ENCODE data around the gene POU6F2. TPM values are rescaled to one million over a fixed set of nuclear protein-coding genes. Genes with fewer than 3 reads are reported as not detected.

POU6F2 gene
- total RNA-seq, 1 donor from 2014 or later: 9.2 TPM

DNA sequence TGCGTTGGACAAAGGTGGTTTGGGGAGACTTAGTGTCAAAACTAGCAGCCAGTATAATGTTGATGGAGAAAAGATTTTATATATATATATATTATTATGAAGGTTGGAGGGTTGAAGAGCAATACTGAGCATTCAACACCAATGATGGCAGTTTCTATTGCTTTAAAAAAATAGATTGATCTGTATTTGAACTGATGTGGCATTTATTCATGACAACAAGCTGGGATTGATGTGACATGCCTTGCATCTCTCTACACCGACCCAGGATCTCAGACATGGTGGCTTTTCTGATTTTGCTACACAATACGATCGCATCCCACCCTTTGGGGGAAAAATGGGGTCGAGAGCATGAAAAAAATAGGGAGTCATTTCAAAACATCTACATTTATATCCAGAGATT lies 175.4 kb downstream of the POU6F2 start:
- Mint-ChIP-seq H3K27me3 (ENCODE audit: low read depth) (peaks cover 3% of the 10 kb centered on the region), H3K36me3 (no peaks in the 10 kb centered on the region), H3K4me3 (no peak overlapping the region), H3K9me3 (no peaks in the 10 kb centered on the region), H3K4me1 (no peaks in the 10 kb centered on the region), H3K27ac (no peak overlapping the region)
- TF ChIP-seq, protein P1, sequence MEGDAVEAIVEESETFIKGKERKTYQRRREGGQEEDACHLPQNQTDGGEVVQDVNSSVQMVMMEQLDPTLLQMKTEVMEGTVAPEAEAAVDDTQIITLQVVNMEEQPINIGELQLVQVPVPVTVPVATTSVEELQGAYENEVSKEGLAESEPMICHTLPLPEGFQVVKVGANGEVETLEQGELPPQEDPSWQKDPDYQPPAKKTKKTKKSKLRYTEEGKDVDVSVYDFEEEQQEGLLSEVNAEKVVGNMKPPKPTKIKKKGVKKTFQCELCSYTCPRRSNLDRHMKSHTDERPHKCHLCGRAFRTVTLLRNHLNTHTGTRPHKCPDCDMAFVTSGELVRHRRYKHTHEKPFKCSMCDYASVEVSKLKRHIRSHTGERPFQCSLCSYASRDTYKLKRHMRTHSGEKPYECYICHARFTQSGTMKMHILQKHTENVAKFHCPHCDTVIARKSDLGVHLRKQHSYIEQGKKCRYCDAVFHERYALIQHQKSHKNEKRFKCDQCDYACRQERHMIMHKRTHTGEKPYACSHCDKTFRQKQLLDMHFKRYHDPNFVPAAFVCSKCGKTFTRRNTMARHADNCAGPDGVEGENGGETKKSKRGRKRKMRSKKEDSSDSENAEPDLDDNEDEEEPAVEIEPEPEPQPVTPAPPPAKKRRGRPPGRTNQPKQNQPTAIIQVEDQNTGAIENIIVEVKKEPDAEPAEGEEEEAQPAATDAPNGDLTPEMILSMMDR (IDR thresholded peaks at IDR 0.05; ENCODE audit: unreplicated experiment): no peak
- DNase-seq (ENCODE audit: low spot score in 2 of 2, unreplicated experiment in 2 of 2): no peak

DNA sequence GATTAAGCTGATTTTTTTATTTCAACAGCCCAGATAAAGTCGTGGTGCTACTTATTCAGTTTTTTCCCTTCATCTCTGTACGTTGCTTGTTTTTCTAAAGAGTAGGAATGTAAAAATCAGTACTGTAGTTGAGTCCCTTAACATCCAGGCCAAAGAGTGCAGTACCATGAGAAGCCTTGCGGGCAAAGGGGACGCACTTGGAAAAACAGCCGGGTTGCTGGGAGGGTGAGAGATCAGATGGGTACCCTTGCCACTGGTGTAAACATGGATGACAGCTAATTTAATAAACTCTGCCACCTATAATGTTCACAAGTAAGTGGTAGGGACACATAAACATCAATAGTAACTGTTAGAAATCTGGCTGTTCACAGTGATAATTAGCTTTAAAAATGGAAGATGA lies 175.9 kb downstream of the POU6F2 start:
- Mint-ChIP-seq H3K4me3 (no peak overlapping the region), H3K36me3 (no peaks in the 10 kb centered on the region), H3K9me3 (no peaks in the 10 kb centered on the region), H3K27ac (no peak overlapping the region), H3K4me1 (no peaks in the 10 kb centered on the region), H3K27me3 (ENCODE audit: low read depth) (peaks cover 3% of the 10 kb centered on the region)
- TF ChIP-seq, protein P1 (IDR thresholded peaks at IDR 0.05; ENCODE audit: unreplicated experiment): no peak
- DNase-seq (ENCODE audit: low spot score in 2 of 2, unreplicated experiment in 2 of 2): no peak

DNA sequence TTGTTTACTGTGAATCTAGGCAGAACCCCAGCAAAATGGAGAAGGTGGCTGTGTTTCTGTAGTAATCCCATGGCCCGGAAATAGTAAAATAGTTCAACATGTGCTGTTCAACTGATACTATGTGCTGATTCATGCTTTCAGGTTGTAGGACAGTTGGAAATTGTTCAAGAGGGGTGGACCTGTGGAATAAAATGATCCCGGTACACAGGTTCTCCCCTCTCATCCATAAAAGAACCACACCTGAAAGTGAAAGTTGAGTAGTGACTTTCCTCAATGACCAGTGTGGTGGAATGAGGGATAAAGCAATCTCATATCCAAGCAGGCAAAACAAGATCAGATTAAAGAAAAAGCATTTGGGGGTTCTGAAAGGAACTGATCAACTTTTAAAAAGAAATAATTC lies 177.1 kb downstream of the POU6F2 start:
- no peaks in the 10 kb centered on the region for H3K36me3 Mint-ChIP-seq
- H3K27ac Mint-ChIP-seq: no peak overlapping the region

DNA sequence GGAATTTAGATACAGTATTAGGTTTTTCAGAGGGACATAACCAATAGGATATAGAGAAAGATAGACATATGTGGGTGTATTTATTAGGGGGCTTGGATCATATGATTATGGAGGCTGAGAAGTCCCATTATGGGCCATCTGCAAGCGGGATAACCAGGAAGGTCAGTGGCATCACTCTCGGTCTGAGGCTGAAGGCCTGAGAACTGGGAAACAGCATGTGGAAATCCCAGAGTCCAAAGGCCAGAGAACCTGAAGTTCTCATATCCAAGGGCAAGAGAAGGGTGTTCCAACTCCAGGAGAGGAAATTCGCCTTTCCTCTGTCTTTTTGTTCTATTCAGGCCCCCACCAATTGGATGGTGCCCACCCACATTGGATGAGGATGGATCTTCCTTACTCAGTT lies 180.7 kb downstream of the POU6F2 start:
- Mint-ChIP-seq H3K36me3 (no peaks in the 10 kb centered on the region), H3K4me3 (no peak overlapping the region), H3K4me1 (peaks cover 3% of the 10 kb centered on the region), H3K27ac (no peak overlapping the region), H3K9me3 (no peaks in the 10 kb centered on the region), H3K27me3 (ENCODE audit: low read depth) (peaks cover 9% of the 10 kb centered on the region)
- TF ChIP-seq, protein P1 (IDR thresholded peaks at IDR 0.05; ENCODE audit: unreplicated experiment): no peak
- DNase-seq (ENCODE audit: low spot score in 2 of 2, unreplicated experiment in 2 of 2): no peak

More for the DNA sequence above, 177.1 kb downstream of the POU6F2 start:
- TF ChIP-seq, protein P1 (IDR thresholded peaks at IDR 0.05; ENCODE audit: unreplicated experiment): no peak
- Mint-ChIP-seq H3K4me3 (no peak overlapping the region), H3K27me3 (ENCODE audit: low read depth) (peaks cover 3% of the 10 kb centered on the region), H3K4me1 (no peaks in the 10 kb centered on the region), H3K9me3 (no peaks in the 10 kb centered on the region)
- no peak for DNase-seq (ENCODE audit: low spot score in 2 of 2, unreplicated experiment in 2 of 2)

DNA sequence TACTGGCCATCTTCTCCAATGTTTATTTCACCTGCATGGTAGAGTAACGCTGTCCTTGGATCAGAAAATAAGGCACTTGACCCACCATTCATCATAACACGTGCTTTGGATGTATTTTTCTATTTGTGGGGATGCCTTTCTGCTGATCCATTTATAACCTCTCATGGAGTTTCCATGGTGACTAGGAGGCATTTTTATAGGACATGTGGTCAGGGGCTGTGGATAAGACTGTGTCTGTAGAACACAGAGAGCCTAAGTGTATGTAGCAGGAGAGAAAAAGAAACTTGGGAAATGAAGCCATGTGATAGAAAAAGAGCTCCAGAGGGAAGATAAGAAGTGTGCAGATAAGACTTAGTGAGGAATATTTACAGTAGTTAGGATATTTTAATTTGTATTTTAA lies 184.2 kb downstream of the POU6F2 start:
- no peak overlapping the region for H3K4me3 Mint-ChIP-seq
- DNase-seq (ENCODE audit: low spot score in 2 of 2, unreplicated experiment in 2 of 2): no peak
- TF ChIP-seq, protein P1 (IDR thresholded peaks at IDR 0.05; ENCODE audit: unreplicated experiment): no peak

DNA sequence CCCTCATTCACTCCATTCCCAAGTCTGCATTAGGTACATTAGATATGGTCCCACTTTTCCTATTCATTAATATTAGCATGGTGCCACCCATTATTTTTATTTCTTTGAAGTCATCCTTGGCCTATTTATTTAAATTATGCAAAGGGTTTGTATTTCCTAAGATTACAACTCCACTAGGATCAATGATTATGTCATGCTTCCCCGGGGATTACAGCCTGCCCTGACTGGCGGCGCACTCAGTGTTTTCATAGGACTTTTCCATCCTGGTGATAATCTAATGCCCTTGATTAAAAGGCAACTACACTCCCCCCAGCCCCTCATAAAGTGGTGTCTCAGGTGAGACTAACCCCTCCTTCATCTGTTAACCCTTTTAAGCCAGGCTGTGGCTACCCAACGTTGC lies 187.2 kb downstream of the POU6F2 start:
- no peak overlapping the region for H3K4me3 Mint-ChIP-seq
- peaks cover 3% of the 10 kb centered on the region for H3K4me1 Mint-ChIP-seq
- no peaks in the 10 kb centered on the region for H3K36me3 Mint-ChIP-seq
- no peak overlapping the region for H3K27ac Mint-ChIP-seq
- TF ChIP-seq, protein P1 (IDR thresholded peaks at IDR 0.05; ENCODE audit: unreplicated experiment): no peak
- H3K9me3 Mint-ChIP-seq: peaks cover 3% of the 10 kb centered on the region
- H3K27me3 Mint-ChIP-seq (ENCODE audit: low read depth): peaks cover 12% of the 10 kb centered on the region
- DNase-seq (ENCODE audit: low spot score in 2 of 2, unreplicated experiment in 2 of 2): no peak

More for the DNA sequence above, 184.2 kb downstream of the POU6F2 start:
- Mint-ChIP-seq H3K27me3 (ENCODE audit: low read depth) (peaks cover 12% of the 10 kb centered on the region), H3K36me3 (no peaks in the 10 kb centered on the region), H3K9me3 (peaks cover 3% of the 10 kb centered on the region), H3K4me1 (peaks cover 3% of the 10 kb centered on the region), H3K27ac (no peak overlapping the region)

All from mesothelial cell of epicardium (in vitro differentiated cells).